OCI-LY1 (cell line): ENCODE data around the gene WIPF2.

ENCODE experiments used
- EZH2 ChIP-seq: fragments of 200-600 bp; sonication (generic), shearing (Covaris generic); IDR thresholded peaks from 2 replicates; pipeline ENCODE4 v1.8.0; 2017; ENCODE audit warnings: borderline replicate concordance, mixed run types, mild to moderate bottlenecking, antibody characterized with exemption, low read length, moderate library complexity, mixed read lengths
- TF ChIP-seq, protein P1 (sequence below): fragments of 200-600 bp; sonication (generic), shearing (Covaris generic); IDR thresholded peaks from 2 replicates; pipeline ENCODE4 v1.5.1; 2017; ENCODE audit warnings: mild to moderate bottlenecking, antibody characterized with exemption, low read length, moderate library complexity, mixed read lengths

GRCh38 chr17:40177275-40177874 is 41.7 kb upstream of the WIPF2 start, which contains the start of gene RAPGEFL1:
- TF ChIP-seq, protein P1, sequence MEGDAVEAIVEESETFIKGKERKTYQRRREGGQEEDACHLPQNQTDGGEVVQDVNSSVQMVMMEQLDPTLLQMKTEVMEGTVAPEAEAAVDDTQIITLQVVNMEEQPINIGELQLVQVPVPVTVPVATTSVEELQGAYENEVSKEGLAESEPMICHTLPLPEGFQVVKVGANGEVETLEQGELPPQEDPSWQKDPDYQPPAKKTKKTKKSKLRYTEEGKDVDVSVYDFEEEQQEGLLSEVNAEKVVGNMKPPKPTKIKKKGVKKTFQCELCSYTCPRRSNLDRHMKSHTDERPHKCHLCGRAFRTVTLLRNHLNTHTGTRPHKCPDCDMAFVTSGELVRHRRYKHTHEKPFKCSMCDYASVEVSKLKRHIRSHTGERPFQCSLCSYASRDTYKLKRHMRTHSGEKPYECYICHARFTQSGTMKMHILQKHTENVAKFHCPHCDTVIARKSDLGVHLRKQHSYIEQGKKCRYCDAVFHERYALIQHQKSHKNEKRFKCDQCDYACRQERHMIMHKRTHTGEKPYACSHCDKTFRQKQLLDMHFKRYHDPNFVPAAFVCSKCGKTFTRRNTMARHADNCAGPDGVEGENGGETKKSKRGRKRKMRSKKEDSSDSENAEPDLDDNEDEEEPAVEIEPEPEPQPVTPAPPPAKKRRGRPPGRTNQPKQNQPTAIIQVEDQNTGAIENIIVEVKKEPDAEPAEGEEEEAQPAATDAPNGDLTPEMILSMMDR: no peak
- TF ChIP-seq EZH2: no peak
